ENCODE measurements around the gene MYCL. TPM values are rescaled to one million over a fixed set of nuclear protein-coding genes. Genes with fewer than 3 reads are reported as not detected.

Gene MYCL
- total and polyA plus RNA-seq, 2 of the 13 experiments (the other 11 are each of a cell fraction or from before 2014, with no cell fraction given), result 0.31 to 1.7 TPM

DNA sequence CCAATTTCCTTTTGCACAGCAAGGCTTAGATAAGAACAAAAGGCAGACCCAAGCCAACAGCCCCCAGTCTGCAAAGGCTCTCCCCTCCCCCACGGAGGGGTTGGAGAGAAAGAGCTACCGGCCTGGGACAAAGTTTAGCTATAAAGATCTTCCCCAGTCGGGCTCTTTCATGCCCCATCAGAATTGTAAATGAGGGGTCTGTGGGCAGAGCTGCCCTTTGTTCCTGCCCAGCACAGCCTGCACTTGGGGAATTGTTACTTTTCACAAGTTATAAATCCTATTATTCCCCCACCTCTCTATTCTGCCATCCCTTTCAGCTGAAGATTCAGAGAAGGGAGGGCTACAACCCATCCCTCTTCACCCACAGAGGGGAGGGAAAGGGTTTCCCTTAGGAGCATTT is 3.5 kb downstream of the MYCL start:
- DNase-seq (ENCODE audit: low spot score) (no peak), FAIRE-seq (no peak), ATAC-seq (no peak)
- Histone ChIP-seq H2AFZ (ENCODE audit: low read length) (no peak overlapping the region), H3K9ac (ENCODE audit: insufficient read depth, low read depth, low read length) (0 out of 2 replicates have a peak overlapping the region, but pooled peaks have one; percentile 3), H3K4me2 (ENCODE audit: low read depth, low read length) (peak overlapping the region; percentile 90), H3K9me3 (ENCODE audit: low read length) (no peaks in the 10 kb centered on the region), H3K79me2 (ENCODE audit: insufficient read depth, low read length) (no peaks in the 10 kb centered on the region), H3K27me3 (ENCODE audit: control insufficient read depth in 1 of 2, insufficient read depth in 2 of 2, low read length in 2 of 2) (peaks cover 0 to 40% of the 10 kb centered on the region in 2 experiments; a peak in 2 of 5 replicates), H3K27ac (ENCODE audit: extremely low read length, insufficient read depth, low read length) (no peak overlapping the region), H3K4me3 (replicated peaks in 1 of 3; ENCODE audit: insufficient read depth in 1 of 3, low read depth in 2 of 3, low read length in 3 of 3) (peak overlapping the region in 2 of 3 experiments; percentile 37 to 56; a peak in 4 of 6 replicates), H3K4me1 (ENCODE audit: insufficient read depth, low read length) (peaks cover 52% of the 10 kb centered on the region), H3K36me3 (replicated peaks in 1 of 2; ENCODE audit: control insufficient read depth in 1 of 2, insufficient read depth in 2 of 2, low read length in 2 of 2) (no peaks in the 10 kb centered on the region), H4K20me1 (ENCODE audit: insufficient read depth, low read length) (no peaks in the 10 kb centered on the region)
- BruUV-seq (replicated peaks), result no TSS peak
- WGBS (ENCODE audit: low lambda C conversion rate), result 0% methylated on average over 3 of the region's 3 CpGs
- CTCF ChIA-PET (ENCODE audit: low intra/inter-chr PET ratio, low total read pairs), result no interaction called here
- intact Hi-C loops (cut with micrococcal nuclease; ENCODE audit: unreplicated experiment) (no loop called here), in situ Hi-C loops (cut with HindIII; ENCODE audit: extremely low pct_ligation_motif_present, low pct_unique_long_range_greater_than_20kb) (no loop called here)
- TF ChIP-seq ZNF33A (CRISPR knock-in tag; IDR thresholded peaks at IDR 0.05; ENCODE audit: borderline replicate concordance), result no peak
- TF ChIP-seq, protein P1, sequence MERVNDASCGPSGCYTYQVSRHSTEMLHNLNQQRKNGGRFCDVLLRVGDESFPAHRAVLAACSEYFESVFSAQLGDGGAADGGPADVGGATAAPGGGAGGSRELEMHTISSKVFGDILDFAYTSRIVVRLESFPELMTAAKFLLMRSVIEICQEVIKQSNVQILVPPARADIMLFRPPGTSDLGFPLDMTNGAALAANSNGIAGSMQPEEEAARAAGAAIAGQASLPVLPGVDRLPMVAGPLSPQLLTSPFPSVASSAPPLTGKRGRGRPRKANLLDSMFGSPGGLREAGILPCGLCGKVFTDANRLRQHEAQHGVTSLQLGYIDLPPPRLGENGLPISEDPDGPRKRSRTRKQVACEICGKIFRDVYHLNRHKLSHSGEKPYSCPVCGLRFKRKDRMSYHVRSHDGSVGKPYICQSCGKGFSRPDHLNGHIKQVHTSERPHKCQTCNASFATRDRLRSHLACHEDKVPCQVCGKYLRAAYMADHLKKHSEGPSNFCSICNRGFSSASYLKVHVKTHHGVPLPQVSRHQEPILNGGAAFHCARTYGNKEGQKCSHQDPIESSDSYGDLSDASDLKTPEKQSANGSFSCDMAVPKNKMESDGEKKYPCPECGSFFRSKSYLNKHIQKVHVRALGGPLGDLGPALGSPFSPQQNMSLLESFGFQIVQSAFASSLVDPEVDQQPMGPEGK (CRISPR knock-in tag; IDR thresholded peaks at IDR 0.05), result no peak
- no peak for TF ChIP-seq CBFB (CRISPR knock-in tag; IDR thresholded peaks at IDR 0.05)
- no peak for TF ChIP-seq PHB2 (IDR thresholded peaks at IDR 0.05; ENCODE audit: partially characterized antibody)
- TF ChIP-seq, protein P2, sequence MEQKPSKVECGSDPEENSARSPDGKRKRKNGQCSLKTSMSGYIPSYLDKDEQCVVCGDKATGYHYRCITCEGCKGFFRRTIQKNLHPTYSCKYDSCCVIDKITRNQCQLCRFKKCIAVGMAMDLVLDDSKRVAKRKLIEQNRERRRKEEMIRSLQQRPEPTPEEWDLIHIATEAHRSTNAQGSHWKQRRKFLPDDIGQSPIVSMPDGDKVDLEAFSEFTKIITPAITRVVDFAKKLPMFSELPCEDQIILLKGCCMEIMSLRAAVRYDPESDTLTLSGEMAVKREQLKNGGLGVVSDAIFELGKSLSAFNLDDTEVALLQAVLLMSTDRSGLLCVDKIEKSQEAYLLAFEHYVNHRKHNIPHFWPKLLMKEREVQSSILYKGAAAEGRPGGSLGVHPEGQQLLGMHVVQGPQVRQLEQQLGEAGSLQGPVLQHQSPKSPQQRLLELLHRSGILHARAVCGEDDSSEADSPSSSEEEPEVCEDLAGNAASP (CRISPR knock-in tag; IDR thresholded peaks at IDR 0.05; ENCODE audit: borderline replicate concordance), result no peak
- TF ChIP-seq AGO2 (optimal IDR thresholded peaks at IDR 0.05; ENCODE audit: low read depth, low read length), result no peak
- POLR2A ChIA-PET, result interaction anchor here (0.6 to 1.8 kb wide), 4 partner anchors 18 to 80 kb away, joined by 3 to 7 read pairs (median 4); no protein-coding TSS in a partner anchor
